ENCODE results near the gene EPAS1.

DNA sequence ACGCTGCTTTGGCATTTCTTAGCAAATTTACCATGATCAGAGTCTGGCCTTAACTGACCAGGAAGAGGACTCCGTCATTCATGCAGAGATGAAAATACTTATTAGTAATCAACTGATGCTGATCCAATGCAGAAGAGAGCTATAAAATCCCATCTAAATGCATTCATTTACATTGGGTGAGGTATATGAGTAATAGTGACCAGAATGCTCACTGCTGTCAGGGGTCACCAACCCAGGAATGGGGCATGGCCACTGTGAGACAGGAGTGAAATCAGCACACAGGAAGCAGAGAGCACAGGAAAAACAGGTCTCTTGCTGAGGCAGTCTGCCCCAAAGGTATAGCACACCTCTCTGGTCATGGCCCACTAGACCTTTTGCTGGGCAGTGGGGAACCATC is 114.0 kb downstream of the EPAS1 start:
- no peak for TF ChIP-seq POLR2AphosphoS5 (IDR thresholded peaks at IDR 0.05)
- no peak for TF ChIP-seq POLR2A (IDR thresholded peaks at IDR 0.05)

Data from transverse colon (tissue), 3 donors.